Neuronal stem cell (in vitro differentiated cells): ENCODE results near the gene SUGP2.

ENCODE experiments used
- DNase-seq: peaks from one replicate; pipeline ENCODE4 v3.0.0-alpha.2; 2013; ENCODE audit warnings: low spot score
- H2AFZ ChIP-seq: one replicate; pipeline ENCODE4 v1.6.1; 2013; ENCODE audit warnings: mild to moderate bottlenecking, low read length, inconsistent platforms
- H2AK5ac ChIP-seq: 2 replicates; pipeline ENCODE4 v1.6.1; 2013; ENCODE audit warnings: low read depth, mild to moderate bottlenecking, inconsistent platforms, low read length, moderate library complexity, mixed read lengths
- H2BK120ac ChIP-seq: 2 replicates; pipeline ENCODE4 v1.6.1; 2013; ENCODE audit warnings: low read depth, mild to moderate bottlenecking, inconsistent platforms, low read length, moderate library complexity, mixed read lengths
- H2BK12ac ChIP-seq: one replicate; pipeline ENCODE4 v1.6.1; 2013; ENCODE audit warnings: low read length, inconsistent platforms
- H2BK15ac ChIP-seq: 2 replicates; pipeline ENCODE4 v1.6.1; 2013; ENCODE audit warnings: mild to moderate bottlenecking, low read length, inconsistent platforms, mixed read lengths
- H2BK5ac ChIP-seq: one replicate; pipeline ENCODE4 v1.6.1; 2013; ENCODE audit warnings: inconsistent platforms, mild to moderate bottlenecking, low read length, moderate library complexity
- H3K14ac ChIP-seq: one replicate; pipeline ENCODE4 v1.6.1; 2013; ENCODE audit warnings: low read length, inconsistent platforms
- H3K18ac ChIP-seq: 2 replicates; pipeline ENCODE4 v1.6.1; 2013; ENCODE audit warnings: low read length, inconsistent platforms
- H3K23ac ChIP-seq: 2 replicates; pipeline ENCODE4 v1.6.1; 2013; ENCODE audit warnings: low read depth, mild to moderate bottlenecking, mixed read lengths, low read length, inconsistent platforms; ENCODE audit not compliant: poor library complexity
- H3K27ac ChIP-seq: replicated peaks from 3 replicates; pipeline ENCODE4 v1.5.1; 2013; ENCODE audit warnings: low read length, inconsistent platforms
- H3K27me3 ChIP-seq, 3 experiments: 2 replicates each; pipeline ENCODE4 v1.6.1; 2013; ENCODE audit warnings: low read length in 3 of 3, mild to moderate bottlenecking in 2 of 3, inconsistent platforms in 1 of 3, low read depth in 1 of 3, mixed read lengths in 1 of 3, moderate library complexity in 1 of 3; ENCODE audit not compliant: control insufficient read depth in 3 of 3, insufficient read depth in 3 of 3
- H3K36me3 ChIP-seq, 2 donors: replicated peaks in 1 of 2; 2 replicates each; pipeline ENCODE4 v1.6.1; 2013; ENCODE audit warnings: low read length in 2 of 2; ENCODE audit not compliant: control insufficient read depth in 2 of 2, insufficient read depth in 2 of 2
- H3K4ac ChIP-seq: 2 replicates; pipeline ENCODE4 v1.6.1; 2013; ENCODE audit warnings: inconsistent platforms, mild to moderate bottlenecking, low read length, moderate library complexity
- H3K4me1 ChIP-seq, 2 donors: 1 replicate in 1 of 2; 2 replicates in 1 of 2; pipeline ENCODE4 v1.6.1; 2013; ENCODE audit warnings: low read length in 2 of 2, low read depth in 1 of 2; ENCODE audit not compliant: control insufficient read depth in 2 of 2, insufficient read depth in 1 of 2
- H3K4me2 ChIP-seq: one replicate; pipeline ENCODE4 v1.6.1; 2013; ENCODE audit warnings: mild to moderate bottlenecking, low read length, inconsistent platforms; ENCODE audit not compliant: insufficient read depth, poor library complexity, severe bottlenecking
- H3K4me3 ChIP-seq, 2 donors: 2 replicates each; pipeline ENCODE4 v1.5.1; 2013; ENCODE audit warnings: low read length in 2 of 2, mild to moderate bottlenecking in 2 of 2, inconsistent platforms in 1 of 2, moderate library complexity in 1 of 2
- H3K79me1 ChIP-seq: one replicate; pipeline ENCODE4 v1.6.1; 2013; ENCODE audit warnings: low read depth, mild to moderate bottlenecking, inconsistent platforms, low read length, moderate library complexity
- H3K9ac ChIP-seq: one replicate; pipeline ENCODE4 v1.6.1; 2013; ENCODE audit warnings: mild to moderate bottlenecking, low read depth, low read length, inconsistent platforms; ENCODE audit not compliant: poor library complexity
- H3K9me3 ChIP-seq, 2 donors: replicated peaks in 1 of 2; 2 replicates each; pipeline versions ENCODE3 to v1.6.1; 2013; ENCODE audit warnings: low read length in 2 of 2, mild to moderate bottlenecking in 2 of 2, inconsistent platforms in 1 of 2, low read depth in 1 of 2, mixed read lengths in 1 of 2, moderate library complexity in 1 of 2; ENCODE audit not compliant: control insufficient read depth in 2 of 2, insufficient read depth in 1 of 2
- H4K8ac ChIP-seq: one replicate; pipeline ENCODE4 v1.6.1; 2013; ENCODE audit warnings: low read depth, mild to moderate bottlenecking, inconsistent platforms, low read length, moderate library complexity
- H4K91ac ChIP-seq: one replicate; pipeline ENCODE4 v1.6.1; 2013; ENCODE audit warnings: low read length, low read depth, mild to moderate bottlenecking, inconsistent platforms; ENCODE audit not compliant: poor library complexity
- WGBS, 2 donors: extraction: QIAGEN DNeasy Blood & Tissue Kit; methylation state at CpG; one replicate each; pipeline ENCODE4 v1.1.7; 2013; ENCODE audit warnings: missing lambda C conversion rate in 2 of 2, mixed read lengths in 1 of 2; ENCODE audit not compliant: insufficient read length in 2 of 2, insufficient replicate concordance in 1 of 2; ENCODE audit errors: extremely low coverage in 2 of 2; 5-methylcytosine and 5-hydroxymethylcytosine counted together

SUGP2 gene

DNA sequence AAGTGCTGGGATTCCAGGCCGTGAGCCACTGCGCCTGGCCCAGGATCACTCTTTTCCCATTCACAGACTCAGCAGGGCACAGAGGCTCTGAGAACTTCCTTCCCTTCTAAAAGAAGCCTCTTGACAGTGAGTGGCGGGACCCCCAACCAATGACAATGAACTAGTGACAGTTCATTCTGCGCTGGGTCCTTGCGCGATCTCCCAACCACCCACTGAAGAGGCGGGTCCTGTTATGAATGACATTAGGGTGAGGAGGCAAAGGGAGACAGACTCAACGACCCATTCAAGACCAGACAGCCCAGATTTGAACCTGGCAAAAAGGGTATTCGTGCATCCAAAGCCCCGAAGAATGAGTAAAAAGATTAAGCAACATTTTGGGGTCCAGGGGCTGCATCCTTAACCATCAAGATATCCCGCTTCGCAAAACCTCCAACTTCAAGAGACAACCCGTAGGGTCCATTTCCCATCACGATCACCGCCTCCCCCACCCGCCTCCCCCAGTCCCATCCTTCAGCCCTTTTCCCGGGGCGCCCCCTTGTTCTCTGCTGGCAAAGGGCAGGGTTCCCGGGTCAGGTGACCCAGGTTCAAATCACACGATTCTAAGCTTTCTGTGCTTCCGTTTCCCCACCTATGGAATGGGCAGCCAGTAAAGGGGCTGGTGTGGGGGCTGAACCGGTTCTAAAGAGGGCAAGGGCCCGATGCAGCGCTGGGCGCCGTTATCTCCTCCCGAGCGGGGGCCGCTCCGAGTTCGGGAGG is 719 bp downstream of the SUGP2 start:
- peaks cover 4% of the 10 kb centered on the region for H3K79me1 ChIP-seq
- DNase-seq = peak; percentile 85
- no peak overlapping the region for H2BK120ac ChIP-seq
- H3K36me3 ChIP-seq = peaks cover 16 to 51% of the 10 kb centered on the region in 2 donors
- peak overlapping the region; percentile 100 for H2AFZ ChIP-seq
- H3K4me1 ChIP-seq = peaks cover 4 to 5% of the 10 kb centered on the region in 2 donors
- no peak overlapping the region for H3K23ac ChIP-seq
- peak overlapping the region; percentile 89 for H3K9ac ChIP-seq
- peak overlapping the region; percentile 27 for H4K8ac ChIP-seq
- peak overlapping the region; percentile 67 for H3K4ac ChIP-seq
- no peaks in the 10 kb centered on the region for H3K27me3 ChIP-seq
- WGBS, 2 donors = no CpG with 5 or more reads among the region's 31 CpGs
- H3K4me3 ChIP-seq = peak overlapping the region; percentile 86 to 99
- H3K4me2 ChIP-seq = peak overlapping the region; percentile 81
- no peak overlapping the region for H3K14ac ChIP-seq
- H4K91ac ChIP-seq = no peak overlapping the region
- H3K9me3 ChIP-seq = peaks cover 4 to 11% of the 10 kb centered on the region in 2 donors
- H2AK5ac ChIP-seq = peak overlapping the region; percentile 73
- H2BK15ac ChIP-seq = no peak overlapping the region
- H2BK5ac ChIP-seq = peak overlapping the region; percentile 93
- no peak overlapping the region for H2BK12ac ChIP-seq
- peak overlapping the region; percentile 85 for H3K27ac ChIP-seq
- H3K18ac ChIP-seq = peak overlapping the region; percentile 96

DNA sequence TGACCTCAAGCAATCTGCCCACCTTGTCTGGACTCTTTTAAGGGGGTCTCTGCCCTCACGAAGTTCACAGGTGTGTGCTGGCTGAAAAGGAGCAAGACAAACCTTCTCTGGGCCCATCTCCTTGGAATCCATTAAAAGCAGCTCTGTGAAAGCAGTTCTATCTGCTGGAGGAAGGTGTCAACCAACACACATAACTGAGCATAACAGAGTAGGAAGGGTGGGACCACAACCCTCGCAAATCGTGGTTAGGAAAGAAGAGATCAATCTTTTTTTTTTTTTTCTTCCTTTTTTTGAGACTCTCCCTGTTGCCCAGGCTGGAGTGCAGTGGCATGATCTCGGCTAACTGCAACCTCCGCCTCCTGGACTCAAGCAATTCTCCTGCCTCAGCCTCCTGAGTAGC is 1.4 kb downstream of the SUGP2 start:
- no peak overlapping the region for H4K91ac ChIP-seq
- H3K9ac ChIP-seq = no peak overlapping the region
- H3K27me3 ChIP-seq = no peaks in the 10 kb centered on the region
- no peak overlapping the region for H3K14ac ChIP-seq
- H3K4me2 ChIP-seq = no peak overlapping the region
- no peak overlapping the region for H2AK5ac ChIP-seq
- H3K79me1 ChIP-seq = peaks cover 4% of the 10 kb centered on the region
- peak overlapping the region in 1 of 2 donors; percentile 99 for H3K4me3 ChIP-seq
- H3K18ac ChIP-seq = no peak overlapping the region
- no peak overlapping the region for H3K27ac ChIP-seq
- H2BK5ac ChIP-seq = no peak overlapping the region
- no peak for DNase-seq
- WGBS, 2 donors = no CpG with 5 or more reads among the region's 5 CpGs
- no peak overlapping the region for H3K23ac ChIP-seq
- no peak overlapping the region for H2BK12ac ChIP-seq
- H3K9me3 ChIP-seq = peaks cover 0 to 5% of the 10 kb centered on the region in 2 donors
- peaks cover 17 to 52% of the 10 kb centered on the region in 2 donors for H3K36me3 ChIP-seq
- H3K4me1 ChIP-seq = peaks cover 4 to 5% of the 10 kb centered on the region in 2 donors
- no peak overlapping the region for H3K4ac ChIP-seq
- H2BK120ac ChIP-seq = no peak overlapping the region
- no peak overlapping the region for H2AFZ ChIP-seq
- no peak overlapping the region for H2BK15ac ChIP-seq
- H4K8ac ChIP-seq = no peak overlapping the region

DNA sequence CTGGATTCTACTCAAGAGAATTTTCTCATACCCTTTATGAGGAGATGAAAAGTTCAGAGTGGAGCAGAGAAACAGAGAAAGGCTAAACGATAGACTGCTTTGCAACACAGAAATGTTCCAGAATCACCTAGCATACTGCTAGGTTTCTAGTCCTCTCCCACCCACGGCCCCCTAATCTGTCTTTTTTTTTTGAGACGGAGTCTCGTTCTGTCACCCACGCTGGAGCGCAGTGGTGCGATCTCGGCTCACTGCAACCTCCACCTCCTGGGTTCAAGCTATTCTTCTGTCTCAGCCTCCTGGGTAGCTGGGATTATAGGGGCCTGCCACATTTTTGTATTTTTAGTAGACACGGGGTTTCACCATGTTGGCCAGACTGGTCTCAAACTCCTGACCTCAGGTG is 4.8 kb downstream of the SUGP2 start:
- H3K9me3 ChIP-seq = no peaks in the 10 kb centered on the region
- H3K4ac ChIP-seq = no peak overlapping the region
- H2BK120ac ChIP-seq = no peak overlapping the region
- no peak overlapping the region for H2BK15ac ChIP-seq
- H2AK5ac ChIP-seq = no peak overlapping the region
- H3K23ac ChIP-seq = no peak overlapping the region
- no peak overlapping the region for H2BK5ac ChIP-seq
- H3K79me1 ChIP-seq = no peaks in the 10 kb centered on the region
- no CpG with 5 or more reads among the region's 9 CpGs for WGBS, 2 donors
- H3K4me2 ChIP-seq = no peak overlapping the region
- peaks cover 40 to 78% of the 10 kb centered on the region in 2 donors for H3K36me3 ChIP-seq
- H3K4me1 ChIP-seq = peaks cover 2 to 4% of the 10 kb centered on the region in 2 donors
- H3K9ac ChIP-seq = no peak overlapping the region
- no peaks in the 10 kb centered on the region for H3K27me3 ChIP-seq
- no peak overlapping the region for H4K91ac ChIP-seq
- no peak overlapping the region for H3K14ac ChIP-seq
- H3K18ac ChIP-seq = no peak overlapping the region
- H4K8ac ChIP-seq = no peak overlapping the region
- no peak overlapping the region for H2BK12ac ChIP-seq
- no peak overlapping the region for H2AFZ ChIP-seq
- no peak for DNase-seq
- H3K4me3 ChIP-seq = no peak overlapping the region
- no peak overlapping the region for H3K27ac ChIP-seq

DNA sequence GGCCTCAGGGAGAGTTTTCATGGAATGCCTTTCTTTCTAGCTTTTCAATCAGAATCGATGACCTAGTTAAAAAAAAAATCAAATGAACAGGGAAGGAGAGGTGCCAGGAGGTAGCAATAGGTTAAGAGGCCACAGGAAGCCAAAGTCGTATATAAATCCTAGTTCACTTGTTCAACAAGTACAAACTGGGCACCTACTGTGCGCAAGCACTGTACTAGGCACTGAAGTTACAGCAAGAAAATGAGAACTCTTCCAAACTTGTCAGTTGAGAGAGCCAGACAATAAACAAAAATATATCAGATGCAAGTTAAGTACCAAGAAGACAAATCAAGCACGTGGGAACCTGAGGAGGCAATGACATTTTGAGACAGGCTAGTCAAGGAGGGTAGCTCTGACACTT is 6.1 kb downstream of the SUGP2 start:
- Histone ChIP-seq H3K9me3 (no peaks in the 10 kb centered on the region), H2BK5ac (no peak overlapping the region), H3K18ac (no peak overlapping the region), H2BK15ac (no peak overlapping the region), H2BK120ac (no peak overlapping the region), H3K14ac (no peak overlapping the region), H4K91ac (no peak overlapping the region), H3K36me3 (peaks cover 51 to 91% of the 10 kb centered on the region in 2 donors), H2AK5ac (no peak overlapping the region), H3K27ac (no peak overlapping the region), H2BK12ac (no peak overlapping the region), H3K27me3 (no peaks in the 10 kb centered on the region), H3K9ac (no peak overlapping the region), H2AFZ (no peak overlapping the region), H3K4me2 (no peak overlapping the region), H3K4me3 (no peak overlapping the region), H4K8ac (no peak overlapping the region), H3K23ac (no peak overlapping the region), H3K4ac (no peak overlapping the region), H3K79me1 (peaks cover 2% of the 10 kb centered on the region), H3K4me1 (peaks cover 2 to 4% of the 10 kb centered on the region in 2 donors)
- DNase-seq = no peak
- no CpG with 5 or more reads among the region's 4 CpGs for WGBS, 2 donors
